Liver (tissue), 9 donors: ENCODE measurements around the gene SVEP1. TPM values are rescaled to one million over a fixed set of nuclear protein-coding genes. Genes with fewer than 3 reads are reported as not detected.

ENCODE experiments used
- DNase-seq: peaks from one replicate; pipeline ENCODE4 v3.0.0-alpha.2; 2017; ENCODE audit warnings: low spot score
- H3K27ac ChIP-seq, 2 donors: one replicate each; pipeline ENCODE4 v1.7.0; 2013; ENCODE audit warnings: inconsistent platforms in 2 of 2, low read length in 2 of 2, control low read depth in 1 of 2, low read depth in 1 of 2, mild to moderate bottlenecking in 1 of 2
- H3K27me3 ChIP-seq, 4 donors: one replicate each; pipeline versions ENCODE4 v1.6.1 to v1.7.0; 2013; ENCODE audit warnings: low read length in 3 of 4, inconsistent platforms in 1 of 4, mild to moderate bottlenecking in 1 of 4, moderate library complexity in 1 of 4; ENCODE audit not compliant: control insufficient read depth in 4 of 4, insufficient read depth in 4 of 4
- H3K36me3 ChIP-seq, 4 donors: one replicate each; pipeline versions ENCODE4 v1.6.1 to v1.7.0; 2013; ENCODE audit warnings: low read length in 3 of 4, mild to moderate bottlenecking in 3 of 4, low read depth in 1 of 4, moderate library complexity in 1 of 4; ENCODE audit not compliant: control insufficient read depth in 4 of 4, insufficient read depth in 3 of 4
- H3K4me1 ChIP-seq, 4 donors: one replicate each; pipeline versions ENCODE4 v1.6.1 to v1.7.0; 2013; ENCODE audit warnings: low read length in 3 of 4, mild to moderate bottlenecking in 3 of 4, moderate library complexity in 1 of 4; ENCODE audit not compliant: control insufficient read depth in 4 of 4, insufficient read depth in 4 of 4
- H3K4me3 ChIP-seq, 3 donors: one replicate each; pipeline versions ENCODE4 v1.6.1 to v1.7.0; 2013; ENCODE audit warnings: low read length in 3 of 3, control low read depth in 1 of 3, low read depth in 1 of 3, mild to moderate bottlenecking in 1 of 3
- H3K9ac ChIP-seq, 2 donors: one replicate each; pipeline ENCODE4 v1.7.0; 2013; ENCODE audit warnings: low read length in 2 of 2, mild to moderate bottlenecking in 2 of 2, moderate library complexity in 2 of 2, control low read depth in 1 of 2, low read depth in 1 of 2
- H3K9me3 ChIP-seq, 4 donors: one replicate each; pipeline versions ENCODE4 v1.6.1 to v1.7.0; 2013; ENCODE audit warnings: low read length in 3 of 4; ENCODE audit not compliant: control insufficient read depth in 4 of 4
- EGR1 ChIP-seq, 2 donors: IDR thresholded peaks; 2 replicates each; pipeline ENCODE4 v1.6.1; 2016 to 2018; ENCODE audit warnings: antibody characterized with exemption in 2 of 2, low read depth in 2 of 2
- FOXA1 ChIP-seq: IDR thresholded peaks from 2 replicates; pipeline ENCODE4 v1.6.1; 2016; ENCODE audit warnings: antibody characterized with exemption
- FOXA2 ChIP-seq: IDR thresholded peaks from 2 replicates; pipeline ENCODE4 v1.6.1; 2016; ENCODE audit warnings: antibody characterized with exemption
- GABPA ChIP-seq, 2 donors: IDR thresholded peaks in 1 of 2; conservative IDR thresholded peaks in 1 of 2; 2 replicates each; pipeline ENCODE4 v1.6.1; 2016; ENCODE audit warnings: antibody characterized with exemption in 2 of 2, mild to moderate bottlenecking in 1 of 2, moderate library complexity in 1 of 2
- HNF4A ChIP-seq, 2 donors: conservative IDR thresholded peaks; 2 replicates each; pipeline ENCODE4 v1.6.1; 2016; ENCODE audit warnings: antibody characterized with exemption in 2 of 2, mild to moderate bottlenecking in 2 of 2
- HNF4G ChIP-seq: IDR thresholded peaks from 2 replicates; pipeline ENCODE4 v1.6.1; 2016; ENCODE audit warnings: antibody characterized with exemption
- JUND ChIP-seq, 2 donors: IDR thresholded peaks; 2 replicates each; pipeline ENCODE4 v1.6.1; 2016; ENCODE audit warnings: antibody characterized with exemption in 2 of 2
- NR2F2 ChIP-seq: IDR thresholded peaks from 2 replicates; pipeline ENCODE4 v1.6.1; 2016; ENCODE audit warnings: antibody characterized with exemption
- RXRA ChIP-seq, 2 donors: IDR thresholded peaks; 2 replicates each; pipeline ENCODE4 v1.6.1; 2017 to 2018; ENCODE audit warnings: antibody characterized with exemption in 2 of 2, mild to moderate bottlenecking in 1 of 2
- SP1 ChIP-seq: IDR thresholded peaks from 2 replicates; pipeline ENCODE4 v1.6.1; 2018; ENCODE audit warnings: antibody characterized with exemption, mild to moderate bottlenecking
- TAF1 ChIP-seq: conservative IDR thresholded peaks from 2 replicates; pipeline ENCODE4 v1.6.1; 2016; ENCODE audit warnings: antibody characterized with exemption, mild to moderate bottlenecking
- WGBS: extraction: QIAGEN DNeasy Blood & Tissue Kit; methylation state at CpG from one replicate; pipeline ENCODE4 v1.1.7; 2013; 5-methylcytosine and 5-hydroxymethylcytosine counted together
- polyA plus RNA-seq, 2 donors: library from polyadenylated mRNA; stranded (reverse) in 1 of 2; unstranded in 1 of 2; fragments of 200-250 nt in 1 of 2; fragments of >200 nt in 1 of 2; fragmentation: Nextera tagmentation in 1 of 2; extraction: Ambion mirVana in 1 of 2; gene quantifications; one replicate each; pipeline versions ENCODE4 v1.2.1 to v1.2.3, GENCODE V29; 2013 to 2015
- total RNA-seq, 2 donors: library from RNA; depleted of rRNA; stranded (reverse); fragments of >200 nt; gene quantifications; one replicate each; pipeline ENCODE4 v1.2.3, GENCODE V29; 2014
- TF ChIP-seq, protein P1 (sequence below): IDR thresholded peaks from 2 replicates; pipeline ENCODE4 v1.6.1; 2016; ENCODE audit warnings: antibody characterized with exemption
- TF ChIP-seq, protein P2 (sequence below): IDR thresholded peaks from 2 replicates; pipeline ENCODE4 v1.6.1; 2016; ENCODE audit warnings: antibody characterized with exemption, mild to moderate bottlenecking
- TF ChIP-seq, protein P3 (sequence below): fragments of 150-350 bp; IDR thresholded peaks from 2 replicates; pipeline ENCODE4 v1.5.1; 2017; ENCODE audit warnings: improper control_type of control experiment, low read depth, low read length; ENCODE audit not compliant: missing input control
- TF ChIP-seq, protein P4 (sequence below): IDR thresholded peaks from 2 replicates; pipeline ENCODE4 v1.6.1; 2016; ENCODE audit warnings: antibody characterized with exemption
- TF ChIP-seq, protein P5 (sequence below): IDR thresholded peaks from 2 replicates; pipeline ENCODE4 v1.6.1; 2016; ENCODE audit warnings: antibody characterized with exemption
- donor health status: healthy.
- donor health status: healthy.
- donor health status: healthy.
- donor health status: healthy.
- donor health status: healthy.

Gene SVEP1
- total and polyA plus RNA-seq, 4 donors = 0.58 to 7.5 (median 1.8) TPM

DNA sequence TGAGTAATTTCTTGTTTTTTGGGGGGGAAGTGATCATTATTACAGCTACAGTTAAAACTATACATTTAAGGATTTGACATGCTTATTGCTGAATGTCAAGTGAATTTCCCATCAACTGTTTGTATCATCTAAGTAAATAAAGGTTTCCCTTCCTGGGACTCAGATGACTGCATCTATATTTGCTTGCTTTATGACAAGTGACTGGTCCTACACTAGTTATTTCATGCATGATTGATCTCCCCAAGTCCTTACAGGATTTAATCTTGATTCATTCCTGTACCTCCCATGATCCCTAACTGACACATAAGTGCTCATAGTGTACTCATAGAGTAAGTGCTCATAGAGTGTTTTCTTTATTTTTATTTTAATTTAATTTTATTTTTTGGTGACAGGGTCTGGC is 244.7 kb downstream of the SVEP1 start:
- H3K9ac ChIP-seq = no peak overlapping the region
- no peaks in the 10 kb centered on the region for H3K36me3 ChIP-seq
- H3K27ac ChIP-seq = no peak overlapping the region
- no peaks in the 10 kb centered on the region for H3K27me3 ChIP-seq
- no peak for TF ChIP-seq EGR1 (IDR thresholded peaks at IDR 0.05; ENCODE audit: low read depth in 2 of 2)
- no peak for TF ChIP-seq HNF4A (conservative IDR thresholded peaks at IDR 0.05)
- TF ChIP-seq, protein P1, sequence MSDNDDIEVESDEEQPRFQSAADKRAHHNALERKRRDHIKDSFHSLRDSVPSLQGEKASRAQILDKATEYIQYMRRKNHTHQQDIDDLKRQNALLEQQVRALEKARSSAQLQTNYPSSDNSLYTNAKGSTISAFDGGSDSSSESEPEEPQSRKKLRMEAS = no peak
- TF ChIP-seq FOXA2 = no peak
- no peak for TF ChIP-seq RXRA (IDR thresholded peaks at IDR 0.05)
- no peak for TF ChIP-seq HNF4G
- TF ChIP-seq, protein P2, sequence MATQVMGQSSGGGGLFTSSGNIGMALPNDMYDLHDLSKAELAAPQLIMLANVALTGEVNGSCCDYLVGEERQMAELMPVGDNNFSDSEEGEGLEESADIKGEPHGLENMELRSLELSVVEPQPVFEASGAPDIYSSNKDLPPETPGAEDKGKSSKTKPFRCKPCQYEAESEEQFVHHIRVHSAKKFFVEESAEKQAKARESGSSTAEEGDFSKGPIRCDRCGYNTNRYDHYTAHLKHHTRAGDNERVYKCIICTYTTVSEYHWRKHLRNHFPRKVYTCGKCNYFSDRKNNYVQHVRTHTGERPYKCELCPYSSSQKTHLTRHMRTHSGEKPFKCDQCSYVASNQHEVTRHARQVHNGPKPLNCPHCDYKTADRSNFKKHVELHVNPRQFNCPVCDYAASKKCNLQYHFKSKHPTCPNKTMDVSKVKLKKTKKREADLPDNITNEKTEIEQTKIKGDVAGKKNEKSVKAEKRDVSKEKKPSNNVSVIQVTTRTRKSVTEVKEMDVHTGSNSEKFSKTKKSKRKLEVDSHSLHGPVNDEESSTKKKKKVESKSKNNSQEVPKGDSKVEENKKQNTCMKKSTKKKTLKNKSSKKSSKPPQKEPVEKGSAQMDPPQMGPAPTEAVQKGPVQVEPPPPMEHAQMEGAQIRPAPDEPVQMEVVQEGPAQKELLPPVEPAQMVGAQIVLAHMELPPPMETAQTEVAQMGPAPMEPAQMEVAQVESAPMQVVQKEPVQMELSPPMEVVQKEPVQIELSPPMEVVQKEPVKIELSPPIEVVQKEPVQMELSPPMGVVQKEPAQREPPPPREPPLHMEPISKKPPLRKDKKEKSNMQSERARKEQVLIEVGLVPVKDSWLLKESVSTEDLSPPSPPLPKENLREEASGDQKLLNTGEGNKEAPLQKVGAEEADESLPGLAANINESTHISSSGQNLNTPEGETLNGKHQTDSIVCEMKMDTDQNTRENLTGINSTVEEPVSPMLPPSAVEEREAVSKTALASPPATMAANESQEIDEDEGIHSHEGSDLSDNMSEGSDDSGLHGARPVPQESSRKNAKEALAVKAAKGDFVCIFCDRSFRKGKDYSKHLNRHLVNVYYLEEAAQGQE = no peak
- no peak for TF ChIP-seq NR2F2
- TF ChIP-seq SP1 = no peak
- TF ChIP-seq TAF1 = no peak
- TF ChIP-seq, protein P3, sequence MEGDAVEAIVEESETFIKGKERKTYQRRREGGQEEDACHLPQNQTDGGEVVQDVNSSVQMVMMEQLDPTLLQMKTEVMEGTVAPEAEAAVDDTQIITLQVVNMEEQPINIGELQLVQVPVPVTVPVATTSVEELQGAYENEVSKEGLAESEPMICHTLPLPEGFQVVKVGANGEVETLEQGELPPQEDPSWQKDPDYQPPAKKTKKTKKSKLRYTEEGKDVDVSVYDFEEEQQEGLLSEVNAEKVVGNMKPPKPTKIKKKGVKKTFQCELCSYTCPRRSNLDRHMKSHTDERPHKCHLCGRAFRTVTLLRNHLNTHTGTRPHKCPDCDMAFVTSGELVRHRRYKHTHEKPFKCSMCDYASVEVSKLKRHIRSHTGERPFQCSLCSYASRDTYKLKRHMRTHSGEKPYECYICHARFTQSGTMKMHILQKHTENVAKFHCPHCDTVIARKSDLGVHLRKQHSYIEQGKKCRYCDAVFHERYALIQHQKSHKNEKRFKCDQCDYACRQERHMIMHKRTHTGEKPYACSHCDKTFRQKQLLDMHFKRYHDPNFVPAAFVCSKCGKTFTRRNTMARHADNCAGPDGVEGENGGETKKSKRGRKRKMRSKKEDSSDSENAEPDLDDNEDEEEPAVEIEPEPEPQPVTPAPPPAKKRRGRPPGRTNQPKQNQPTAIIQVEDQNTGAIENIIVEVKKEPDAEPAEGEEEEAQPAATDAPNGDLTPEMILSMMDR = no peak
- TF ChIP-seq, protein P4, sequence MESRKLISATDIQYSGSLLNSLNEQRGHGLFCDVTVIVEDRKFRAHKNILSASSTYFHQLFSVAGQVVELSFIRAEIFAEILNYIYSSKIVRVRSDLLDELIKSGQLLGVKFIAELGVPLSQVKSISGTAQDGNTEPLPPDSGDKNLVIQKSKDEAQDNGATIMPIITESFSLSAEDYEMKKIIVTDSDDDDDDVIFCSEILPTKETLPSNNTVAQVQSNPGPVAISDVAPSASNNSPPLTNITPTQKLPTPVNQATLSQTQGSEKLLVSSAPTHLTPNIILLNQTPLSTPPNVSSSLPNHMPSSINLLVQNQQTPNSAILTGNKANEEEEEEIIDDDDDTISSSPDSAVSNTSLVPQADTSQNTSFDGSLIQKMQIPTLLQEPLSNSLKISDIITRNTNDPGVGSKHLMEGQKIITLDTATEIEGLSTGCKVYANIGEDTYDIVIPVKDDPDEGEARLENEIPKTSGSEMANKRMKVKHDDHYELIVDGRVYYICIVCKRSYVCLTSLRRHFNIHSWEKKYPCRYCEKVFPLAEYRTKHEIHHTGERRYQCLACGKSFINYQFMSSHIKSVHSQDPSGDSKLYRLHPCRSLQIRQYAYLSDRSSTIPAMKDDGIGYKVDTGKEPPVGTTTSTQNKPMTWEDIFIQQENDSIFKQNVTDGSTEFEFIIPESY = no peak
- no peak for DNase-seq
- no peaks in the 10 kb centered on the region for H3K4me1 ChIP-seq
- no peak overlapping the region for H3K4me3 ChIP-seq
- H3K9me3 ChIP-seq = peaks cover 0 to 3% (median 0%) of the 10 kb centered on the region in 4 donors

DNA sequence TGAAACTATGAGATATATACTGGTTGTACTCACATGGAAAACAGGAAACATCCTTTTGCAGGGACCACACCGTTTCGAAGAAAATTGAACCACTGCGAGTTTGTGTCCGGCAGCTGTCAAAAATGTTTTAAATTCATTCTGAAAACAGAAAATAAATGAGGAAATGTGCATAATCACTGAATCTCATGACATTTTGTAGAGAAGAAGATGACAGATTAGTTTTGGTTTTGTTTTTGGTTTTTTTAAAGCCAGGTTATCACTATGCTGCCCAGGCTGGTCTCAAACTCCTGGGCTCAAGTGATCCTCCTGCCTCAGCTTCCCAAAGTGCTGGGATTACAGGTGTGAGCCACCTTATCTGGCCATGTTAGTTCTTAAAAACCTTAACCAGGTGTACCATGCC is 245.4 kb downstream of the SVEP1 start:
- no peak for TF ChIP-seq JUND (IDR thresholded peaks at IDR 0.05)
- TF ChIP-seq, protein P4 = no peak
- TF ChIP-seq TAF1 = no peak
- TF ChIP-seq RXRA (IDR thresholded peaks at IDR 0.05) = no peak
- no peak for TF ChIP-seq HNF4A (conservative IDR thresholded peaks at IDR 0.05)
- TF ChIP-seq, protein P1 = no peak
- TF ChIP-seq, protein P3 = no peak
- TF ChIP-seq FOXA1 = no peak
- TF ChIP-seq, protein P5, sequence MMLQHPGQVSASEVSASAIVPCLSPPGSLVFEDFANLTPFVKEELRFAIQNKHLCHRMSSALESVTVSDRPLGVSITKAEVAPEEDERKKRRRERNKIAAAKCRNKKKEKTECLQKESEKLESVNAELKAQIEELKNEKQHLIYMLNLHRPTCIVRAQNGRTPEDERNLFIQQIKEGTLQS = no peak
- TF ChIP-seq HNF4G = no peak
- no peak for TF ChIP-seq GABPA (IDR thresholded peaks at IDR 0.05 in 1 of 2, conservative IDR thresholded peaks at IDR 0.05 in 1 of 2)
- TF ChIP-seq SP1 = no peak
- Histone ChIP-seq H3K9me3 (peaks cover 0 to 3% (median 0%) of the 10 kb centered on the region in 4 donors), H3K4me3 (no peak overlapping the region), H3K27me3 (no peaks in the 10 kb centered on the region), H3K36me3 (no peaks in the 10 kb centered on the region), H3K27ac (no peak overlapping the region), H3K9ac (no peak overlapping the region), H3K4me1 (no peaks in the 10 kb centered on the region)
- no peak for DNase-seq
- 84% methylated on average over 4 of the region's 4 CpGs for WGBS
